Measurements from ENCODE around the gene ZFP92.
"Not testable (repeated sequence)": the region's sequence is repeated elsewhere in the genome, so short reads cannot be mapped to it uniquely, and the experiment has no call there.

ZFP92 gene

GRCh38 chrX:153387345-153387744 lies 23.9 kb upstream of the ZFP92 start:
- TF ChIP-seq CTCF (IDR thresholded peaks at IDR 0.05; ENCODE audit: low read depth, low read length) = no peak
- no peak overlapping the region for H3K4me3 ChIP-seq (ENCODE audit: low read depth, low read length)

DNA sequence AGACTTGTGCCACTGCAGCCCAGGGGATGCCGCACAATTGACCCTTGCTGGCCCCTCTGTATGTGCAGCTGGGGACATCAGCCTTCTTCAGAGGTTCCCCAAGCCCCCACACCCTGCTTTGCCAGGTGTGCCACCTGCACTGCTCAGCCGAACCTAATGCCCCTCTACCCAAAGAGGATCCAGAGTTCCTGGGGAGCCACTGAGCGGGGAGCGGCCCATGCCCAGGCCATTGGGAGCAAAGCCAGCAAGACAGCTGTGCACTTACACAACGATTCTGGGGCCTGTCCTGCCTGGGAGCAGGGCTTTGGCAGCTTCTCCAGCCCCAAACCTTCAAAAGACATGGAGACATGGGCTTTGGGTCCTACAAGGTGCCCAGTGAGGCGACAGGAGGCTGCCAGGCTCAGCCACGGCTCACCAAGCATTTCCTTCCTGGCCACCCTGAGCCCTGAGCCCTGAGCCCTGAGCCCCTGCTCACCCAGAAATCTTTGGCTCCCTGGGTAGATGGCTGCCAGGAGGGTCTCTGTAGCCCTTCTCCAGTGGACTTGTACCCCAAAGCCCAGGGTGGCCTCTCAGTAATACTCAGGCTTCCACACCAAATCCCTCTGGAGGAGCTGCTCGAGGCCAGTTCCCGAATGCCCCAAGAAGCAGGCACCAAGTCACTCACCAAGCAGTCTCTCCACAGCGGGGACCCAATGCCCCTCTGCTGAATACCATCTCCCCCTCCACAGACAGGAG lies 23.1 kb upstream of the ZFP92 start:
- no peak overlapping the region for H3K4me3 ChIP-seq (ENCODE audit: low read depth, low read length)
- no peak for TF ChIP-seq CTCF (IDR thresholded peaks at IDR 0.05; ENCODE audit: low read depth, low read length)

DNA sequence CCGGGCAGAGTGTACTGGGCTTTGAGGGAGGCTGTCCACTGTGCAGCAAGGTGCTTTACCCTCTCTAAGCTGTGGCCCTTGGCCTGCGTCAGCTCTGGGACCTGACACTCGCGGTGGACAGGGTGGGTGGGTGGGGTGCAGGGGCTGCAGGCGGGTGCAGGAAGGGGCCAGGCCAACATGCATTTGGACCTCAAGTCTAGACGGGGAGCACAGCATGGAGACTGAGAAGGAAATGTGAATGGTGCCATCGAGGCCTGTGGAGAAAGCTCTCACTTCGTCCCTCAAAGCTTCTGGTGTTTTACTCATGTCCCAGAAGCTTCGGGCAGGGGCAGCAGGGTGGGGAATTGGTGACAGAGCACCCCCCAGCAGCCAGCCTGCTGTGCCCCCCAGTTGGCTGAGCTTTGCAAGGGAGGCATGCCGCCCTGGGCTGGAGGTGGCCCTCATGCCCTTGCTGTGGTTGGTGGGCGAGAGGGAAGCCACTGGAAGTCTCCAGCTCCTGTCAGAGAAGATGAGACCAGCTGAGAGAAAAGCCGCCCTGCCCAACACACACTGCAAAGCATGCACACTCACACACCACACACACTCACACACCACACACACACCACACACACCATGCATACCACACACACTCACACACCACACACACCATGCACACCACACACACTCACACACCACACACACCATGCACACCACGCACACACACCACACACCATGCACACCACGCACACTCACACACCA lies 22.4 kb upstream of the ZFP92 start:
- TF ChIP-seq CTCF (IDR thresholded peaks at IDR 0.05; ENCODE audit: low read depth, low read length) = no peak
- no peak overlapping the region for H3K4me3 ChIP-seq (ENCODE audit: low read depth, low read length)

- H3K4me3 ChIP-seq (ENCODE audit: low read depth, low read length) = not testable (repeated sequence)
Measured at GRCh38 chrX:153389460-153389768, 21.9 kb upstream of the ZFP92 start.

- H3K4me3 ChIP-seq (ENCODE audit: low read depth, low read length) = no peak overlapping the region
- no peak for TF ChIP-seq CTCF (IDR thresholded peaks at IDR 0.05; ENCODE audit: low read depth, low read length)
Measured at GRCh38 chrX:153392642-153393321, 18.5 kb upstream of the ZFP92 start.

GRCh38 chrX:153394612-153395011 lies 16.7 kb upstream of the ZFP92 start:
- no peak overlapping the region for H3K4me3 ChIP-seq (ENCODE audit: low read depth, low read length)
- TF ChIP-seq CTCF (IDR thresholded peaks at IDR 0.05; ENCODE audit: low read depth, low read length) = no peak

DNA sequence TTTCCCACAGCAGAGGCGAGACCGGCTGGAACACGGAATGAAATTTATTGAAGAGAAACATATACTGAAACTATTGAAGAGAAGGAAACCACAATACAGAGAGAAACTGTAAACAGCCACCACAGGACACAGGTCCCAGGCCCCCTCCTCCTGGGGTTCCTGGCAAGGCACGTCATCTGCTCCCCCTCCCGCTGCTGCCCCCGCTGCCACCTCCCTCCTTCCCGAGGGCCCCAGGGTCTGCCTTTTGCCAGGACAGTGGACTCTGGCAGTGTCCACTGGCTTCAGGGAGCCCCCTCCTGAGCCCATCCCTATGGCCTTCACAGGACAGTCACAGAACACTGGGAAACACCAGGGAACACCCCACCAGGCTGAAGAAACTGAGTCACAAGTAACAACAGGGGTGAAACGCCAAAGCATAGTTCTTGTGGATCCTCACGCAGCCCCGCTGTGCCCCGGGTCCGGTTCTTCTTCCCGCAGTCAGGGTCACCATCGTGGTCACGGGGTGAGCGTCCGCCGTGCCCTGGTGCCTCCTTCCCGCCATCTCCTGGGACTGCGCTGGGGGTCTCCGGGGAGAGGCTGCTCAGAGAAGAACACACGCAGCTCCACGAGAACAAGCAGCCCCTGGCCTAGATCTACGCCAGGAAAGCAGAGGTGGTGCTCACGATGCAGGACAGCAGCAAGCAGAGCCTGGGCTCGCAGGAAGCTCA lies 15.5 kb upstream of the ZFP92 start:
- no peak for TF ChIP-seq CTCF (IDR thresholded peaks at IDR 0.05; ENCODE audit: low read depth, low read length)
- no peak overlapping the region for H3K4me3 ChIP-seq (ENCODE audit: low read depth, low read length)

Data from WI38 (cell line).